ENCODE measurements around the gene SULF2.

The SULF2 gene

GRCh38 chr20:47704746-47705496 is 80.4 kb downstream of the SULF2 start:
- DNase-seq (ENCODE audit: low read depth, low spot score) = no peak
- H3K4me3 ChIP-seq (ENCODE audit: low read length) = no peak overlapping the region

- no peak for DNase-seq (ENCODE audit: low read depth, low spot score)
- no peak overlapping the region for H3K4me3 ChIP-seq (ENCODE audit: low read length)
Measured at GRCh38 chr20:47703748-47704147, 81.5 kb downstream of the SULF2 start.

DNA sequence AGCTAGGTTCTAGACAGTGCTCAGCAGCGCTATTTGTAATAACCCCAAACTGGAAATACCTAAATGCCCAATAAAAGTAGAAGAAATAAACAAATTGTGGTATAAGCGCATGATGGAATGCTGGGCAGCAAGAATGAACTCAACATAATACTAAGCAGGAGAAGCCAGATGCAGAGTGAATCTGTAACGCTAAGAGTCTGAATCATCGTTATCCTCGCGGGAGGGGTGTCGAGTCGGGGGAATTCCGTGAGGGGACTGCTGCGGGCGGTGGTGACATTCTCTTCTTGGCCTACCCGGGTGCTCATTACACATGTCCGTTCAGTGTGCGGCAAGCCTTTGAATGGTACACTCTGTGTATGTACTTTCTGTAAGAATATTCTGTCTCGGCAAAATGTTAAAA is 83.7 kb downstream of the SULF2 start:
- DNase-seq (ENCODE audit: low read depth, low spot score) = no peak
- no peak overlapping the region for H3K4me3 ChIP-seq (ENCODE audit: low read length)

GRCh38 chr20:47700327-47700726 is 85.0 kb downstream of the SULF2 start:
- H3K4me3 ChIP-seq (ENCODE audit: low read length) = peak overlapping the region; percentile 19; the same call in 1 of the 2 replicates
- peak; percentile 91 for DNase-seq (ENCODE audit: low read depth, low spot score)

DNA sequence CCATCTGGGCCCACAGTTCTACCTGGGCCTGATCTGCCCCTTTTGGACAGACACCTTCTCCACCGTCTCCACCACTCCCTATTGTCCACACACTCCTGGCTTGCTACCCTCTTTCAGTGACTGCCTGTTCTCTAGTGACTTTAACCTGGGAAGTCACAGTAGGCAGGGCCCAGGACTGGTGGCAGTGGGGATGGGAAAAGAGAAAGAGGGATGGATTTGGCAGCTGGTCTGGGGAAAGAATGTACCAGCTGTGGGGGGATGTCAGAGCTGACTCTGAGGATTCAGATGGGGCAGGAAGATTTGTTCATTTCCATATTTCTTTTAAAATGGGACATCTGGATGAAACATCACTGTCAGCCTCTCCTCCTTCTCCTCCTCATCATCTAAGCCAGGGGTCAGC is 85.5 kb downstream of the SULF2 start:
- DNase-seq (ENCODE audit: low read depth, low spot score) = no peak
- H3K4me3 ChIP-seq (ENCODE audit: low read length) = peak overlapping the region; percentile 19

DNA sequence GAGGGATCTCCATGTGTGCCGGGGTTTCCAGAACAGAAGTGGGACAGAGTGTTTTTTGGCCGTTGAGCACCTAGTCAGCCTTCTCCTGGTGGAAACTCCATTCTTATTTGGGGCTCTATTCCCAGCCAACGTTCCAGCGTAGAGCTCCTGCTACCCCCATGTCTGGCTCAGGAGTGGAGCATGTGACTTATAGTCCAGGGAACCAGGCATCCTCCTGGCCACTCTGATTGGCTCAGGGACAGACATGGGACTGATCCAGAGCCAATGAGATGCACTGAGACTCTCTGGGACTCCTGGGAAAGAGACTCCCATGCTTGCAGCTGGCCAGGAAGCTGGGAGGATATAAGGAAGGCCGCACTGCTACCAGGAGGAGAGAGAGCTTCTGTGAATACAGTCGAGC is 87.1 kb downstream of the SULF2 start:
- no peak overlapping the region for H3K4me3 ChIP-seq (ENCODE audit: low read length)
- no peak for DNase-seq (ENCODE audit: low read depth, low spot score)

DNA sequence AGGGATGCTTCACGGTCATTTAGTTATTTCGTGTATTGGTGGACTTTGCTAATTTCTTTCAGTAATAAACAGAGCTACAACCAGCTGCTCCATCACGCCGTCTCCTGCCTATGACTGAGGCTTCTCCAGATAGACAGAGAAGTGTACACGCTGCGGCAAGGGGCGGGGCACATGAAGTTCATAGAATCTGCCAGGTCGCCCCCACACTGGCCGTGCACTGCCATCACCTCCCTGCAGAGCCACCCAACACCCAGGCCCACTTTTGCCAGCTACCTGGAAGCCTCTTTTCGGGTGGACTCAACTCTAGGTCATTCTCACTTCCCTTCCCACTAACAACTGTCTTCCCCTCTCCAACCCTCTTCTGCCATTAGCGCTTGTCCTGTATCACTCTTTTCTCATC is 88.4 kb downstream of the SULF2 start:
- no peak overlapping the region for H3K4me3 ChIP-seq (ENCODE audit: low read length)
- no peak for DNase-seq (ENCODE audit: low read depth, low spot score)

DNA sequence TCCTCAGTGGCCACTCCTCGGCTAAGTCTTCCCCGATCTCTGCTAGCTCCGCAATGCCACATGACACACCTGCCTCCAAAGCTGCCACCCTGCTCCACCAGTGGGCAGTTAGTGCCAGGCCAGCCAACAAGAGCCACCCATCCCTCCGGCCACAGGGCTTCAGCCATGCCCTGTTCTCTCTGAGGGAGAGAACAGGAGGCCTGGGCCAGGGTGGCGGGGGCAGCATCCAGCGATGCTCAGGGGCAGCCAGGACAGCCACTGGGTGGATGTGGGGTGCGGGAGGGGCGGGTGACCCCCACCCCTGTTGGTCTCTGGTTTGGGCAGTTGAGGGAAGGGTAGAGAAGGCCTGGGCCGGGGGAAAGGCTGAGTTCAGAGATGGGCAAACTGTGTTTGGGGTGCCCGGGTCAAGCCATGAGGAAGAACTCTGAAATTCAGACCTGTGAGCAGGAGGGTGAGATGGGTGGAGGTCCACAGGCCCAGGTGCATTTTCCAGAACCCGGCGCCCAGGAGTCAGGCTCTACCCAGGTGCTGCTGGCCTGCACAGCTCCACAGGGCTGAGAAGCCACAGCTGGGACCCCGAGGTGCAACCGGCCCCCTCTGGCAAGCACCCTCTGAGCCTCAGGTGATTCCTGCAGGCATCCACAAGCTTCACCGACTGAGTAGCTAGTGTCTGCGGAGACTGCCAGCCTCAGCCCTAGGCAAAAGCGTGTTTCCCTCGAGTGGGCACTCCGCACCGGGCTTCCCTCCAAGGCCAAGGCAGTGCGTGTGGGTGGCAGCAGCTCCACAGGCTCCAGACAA is 91.1 kb downstream of the SULF2 start:
- DNase-seq (ENCODE audit: low read depth, low spot score) = no peak
- no peak overlapping the region for H3K4me3 ChIP-seq (ENCODE audit: low read length)

DNA sequence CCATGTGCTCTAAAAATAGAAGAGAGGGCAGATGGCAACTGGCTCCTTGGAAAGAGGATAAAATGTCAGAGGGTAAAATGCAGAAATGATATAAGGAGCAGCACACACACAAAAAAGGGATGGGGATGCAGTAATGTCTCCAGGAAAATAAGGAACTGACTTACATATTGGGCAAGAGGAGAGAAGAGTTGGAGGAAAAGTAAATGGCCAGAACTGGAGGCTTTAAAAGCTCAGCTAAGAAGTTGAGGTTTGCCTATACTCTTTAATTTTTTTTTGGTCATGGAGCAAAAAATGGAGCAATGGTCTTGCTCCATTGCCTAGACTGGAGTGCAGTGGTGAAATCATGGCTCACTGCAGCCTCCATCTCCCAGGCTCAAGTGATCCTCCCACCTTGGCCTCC is 93.7 kb downstream of the SULF2 start:
- H3K4me3 ChIP-seq (ENCODE audit: low read length) = no peak overlapping the region
- no peak for DNase-seq (ENCODE audit: low read depth, low spot score)

DNA sequence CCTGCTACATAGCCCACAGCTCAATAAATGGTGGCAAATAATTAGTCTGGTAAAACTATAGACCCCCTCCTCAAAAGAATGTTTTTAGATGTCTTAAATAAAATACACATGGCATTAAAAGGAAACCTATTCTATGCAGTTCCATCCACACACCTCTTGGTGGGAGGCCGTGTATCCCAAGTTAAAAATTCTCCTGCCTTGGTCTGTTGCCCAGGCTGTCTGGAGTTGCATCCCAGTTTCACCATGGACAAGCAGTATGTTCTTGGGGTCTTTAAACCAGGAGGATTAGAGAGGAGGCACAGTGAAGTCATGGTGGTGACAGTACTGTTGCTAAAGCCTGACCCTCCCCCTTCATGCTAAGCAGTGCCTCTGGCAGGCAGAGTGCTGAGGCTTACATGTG is 95.5 kb downstream of the SULF2 start:
- no peak overlapping the region for H3K4me3 ChIP-seq (ENCODE audit: low read length)
- DNase-seq (ENCODE audit: low read depth, low spot score) = no peak

DNA sequence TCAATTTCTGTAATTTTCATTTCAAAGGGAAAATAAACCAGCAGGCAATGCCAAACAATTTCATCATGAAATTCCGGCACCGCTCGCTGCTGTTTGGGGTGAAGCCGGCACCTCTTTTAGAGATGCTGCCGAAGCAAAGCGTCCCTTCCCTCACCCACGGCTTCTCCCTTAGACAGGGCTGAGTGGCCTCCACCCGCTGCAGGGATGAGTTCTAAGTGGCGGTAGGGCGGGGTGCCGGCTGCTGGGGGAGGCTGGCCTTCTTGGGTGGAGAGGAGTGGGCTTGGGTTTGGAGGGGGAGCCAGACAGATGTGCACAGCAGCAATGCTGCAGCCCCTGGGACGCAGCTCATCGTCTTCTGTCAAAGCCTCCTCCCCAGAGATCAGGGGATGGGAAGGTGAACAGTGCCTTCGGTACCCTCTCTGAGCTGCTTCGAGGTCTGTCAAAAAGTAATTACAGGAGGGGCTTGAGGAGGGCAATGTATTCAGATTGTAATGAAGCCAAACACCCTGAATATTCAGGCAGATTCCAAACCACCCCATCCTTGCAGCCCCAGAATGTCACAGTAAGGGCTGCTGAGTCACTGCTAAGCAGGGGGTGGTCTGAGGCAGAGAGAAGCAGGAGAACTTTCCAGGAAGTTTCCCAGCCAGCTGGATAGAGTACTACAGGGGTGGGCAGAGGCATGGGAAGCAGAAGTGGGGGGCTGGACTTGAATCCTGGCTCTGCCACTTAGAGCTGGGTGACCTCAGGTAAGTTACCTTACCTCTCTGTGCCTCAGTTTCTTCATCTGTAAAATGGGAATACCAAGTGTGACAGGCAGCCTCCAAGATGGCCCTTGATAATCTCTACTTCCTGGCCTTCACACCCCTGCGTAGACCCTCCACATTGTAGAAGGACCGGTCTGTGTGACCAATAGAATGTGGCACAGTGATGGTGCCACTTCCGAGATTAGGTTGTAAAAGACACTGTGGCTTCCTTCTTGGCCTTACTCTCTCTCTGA is 96.6 kb downstream of the SULF2 start:
- H3K4me3 ChIP-seq (ENCODE audit: low read length) = no peak overlapping the region
- no peak for DNase-seq (ENCODE audit: low read depth, low spot score)

GRCh38 chr20:47687095-47687987 is 97.9 kb downstream of the SULF2 start:
- H3K4me3 ChIP-seq (ENCODE audit: low read length) = no peak overlapping the region
- DNase-seq (ENCODE audit: low read depth, low spot score) = peak; percentile 28

DNA sequence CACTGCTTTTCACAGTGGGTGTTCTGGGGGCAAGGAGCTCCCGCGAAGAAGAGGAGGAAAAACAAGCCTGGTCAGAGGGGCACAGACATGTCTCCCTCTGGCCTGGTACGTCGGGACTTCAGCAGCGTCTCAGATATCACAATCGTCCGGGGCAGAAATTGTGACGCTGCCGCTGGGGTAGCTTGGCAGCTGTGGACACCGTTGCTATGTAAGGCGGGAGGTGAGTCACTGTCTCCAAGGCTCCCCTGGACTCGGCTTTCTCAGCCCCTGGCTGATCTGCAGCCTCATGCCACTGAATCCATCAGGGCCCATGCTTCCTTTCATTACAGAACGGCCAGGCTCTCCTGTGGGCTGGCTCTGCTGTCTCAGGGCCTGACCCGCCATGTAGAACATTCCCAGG is 98.7 kb downstream of the SULF2 start:
- DNase-seq (ENCODE audit: low read depth, low spot score) = no peak
- H3K4me3 ChIP-seq (ENCODE audit: low read length) = no peak overlapping the region

DNA sequence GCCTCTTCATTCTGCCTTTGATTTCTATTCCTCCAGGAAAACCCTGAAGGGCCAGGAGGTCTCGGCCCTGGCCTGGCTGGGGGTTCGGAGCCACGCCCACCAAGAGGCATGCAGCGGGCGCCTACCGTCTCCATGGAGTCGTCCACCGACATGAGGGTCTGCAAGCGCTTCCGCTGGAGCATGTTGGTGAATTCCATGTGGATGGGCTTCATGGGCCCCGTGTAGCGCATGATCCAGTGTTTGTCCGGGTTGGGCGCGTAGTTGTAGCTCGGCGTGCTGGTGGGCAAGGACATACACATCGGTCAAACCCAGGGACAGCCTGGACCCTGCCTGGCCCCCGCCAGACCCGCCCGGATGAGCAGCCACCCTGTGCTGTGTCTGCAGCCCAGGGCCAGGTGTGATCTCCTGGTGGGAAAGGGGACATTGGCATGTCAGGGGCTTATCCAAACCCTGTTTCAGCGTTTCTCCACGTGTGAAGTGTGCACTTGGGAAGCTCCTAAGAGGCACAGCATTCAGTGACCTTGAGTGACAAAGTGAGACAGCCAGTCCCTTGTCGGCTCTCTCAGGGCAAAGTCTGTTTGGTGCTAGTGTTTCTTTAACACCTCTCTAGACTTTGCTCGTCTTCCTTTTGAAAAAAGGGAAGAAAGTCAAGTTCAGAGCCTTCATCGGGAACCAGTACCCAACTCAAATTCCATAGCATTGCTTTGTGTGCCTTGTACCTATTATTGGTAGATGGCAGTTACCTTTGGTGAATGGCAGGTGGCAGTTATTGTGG is 100.8 kb downstream of the SULF2 start:
- no peak for DNase-seq (ENCODE audit: low read depth, low spot score)

DNA sequence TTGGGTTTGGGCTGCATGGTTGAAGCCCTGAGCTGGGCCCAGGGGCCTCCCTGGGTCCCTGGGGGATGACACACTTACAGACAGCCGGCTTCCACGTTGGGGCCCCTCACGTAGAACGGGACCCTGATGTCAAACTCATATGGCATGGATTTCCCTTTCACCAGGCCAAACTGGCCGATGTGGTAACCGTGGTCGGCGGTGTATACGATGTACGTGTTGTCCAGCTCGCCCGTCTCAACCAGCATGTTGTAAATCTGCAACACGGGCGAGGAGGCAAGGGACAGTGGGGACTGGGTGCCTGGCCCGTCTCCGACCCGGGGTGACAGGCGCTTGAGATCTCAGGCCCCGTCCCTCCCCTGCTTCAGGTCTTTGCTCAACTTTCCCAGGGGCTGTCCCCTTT is 102.4 kb downstream of the SULF2 start:
- no peak for DNase-seq (ENCODE audit: low read depth, low spot score)
- no peak overlapping the region for H3K4me3 ChIP-seq (ENCODE audit: low read length)

More for the DNA sequence above, 100.8 kb downstream of the SULF2 start:
- H3K4me3 ChIP-seq (ENCODE audit: low read length) = no peak overlapping the region

- H3K4me3 ChIP-seq (ENCODE audit: low read length) = no peak overlapping the region
- no peak for DNase-seq (ENCODE audit: low read depth, low spot score)
Measured at GRCh38 chr20:47682028-47682783, 103.1 kb downstream of the SULF2 start.
